ENCODE results near the gene GRAMD2B. TPM values are rescaled to one million over a fixed set of nuclear protein-coding genes. Genes with fewer than 3 reads are reported as not detected.

Gene GRAMD2B
- total and polyA plus RNA-seq, 2 of the 8 experiments (the other 6 are each of a cell fraction or from before 2014, with no cell fraction given) = 6.4 to 9.4 TPM

- no peak for TF ChIP-seq RXRA (IDR thresholded peaks at IDR 0.05; ENCODE audit: insufficient read depth, low read depth, low read length)
Observed at GRCh38 chr5:126428421-126428820, 5.2 kb downstream of the GRAMD2B start (continued).

- Histone ChIP-seq H2BK12ac (ENCODE audit: low read depth, low read length) (no peak overlapping the region), H3K23ac (ENCODE audit: insufficient read length) (no peak overlapping the region), H3K56ac (replicated peaks; ENCODE audit: insufficient read length, low read depth, low read length) (no peak overlapping the region), H4K8ac (ENCODE audit: extremely low read depth, insufficient read depth, low read length) (no peak overlapping the region), H3K9ac (replicated peaks in 1 of 4; ENCODE audit: extremely low read depth in 1 of 4, low read depth in 3 of 4, low read length in 3 of 4) (no peak overlapping the region), H3K27ac (ENCODE audit: low read depth, low read length) (no peak overlapping the region), H2BK5ac (ENCODE audit: low read depth, low read length) (no peak overlapping the region), H4K91ac (replicated peaks; ENCODE audit: insufficient read length, low read length) (no peak overlapping the region), H2BK20ac (ENCODE audit: low read length) (no peak overlapping the region), H3K18ac (ENCODE audit: extremely low read depth, low read length) (no peak overlapping the region), H3K27me3 (replicated peaks in 1 of 4; ENCODE audit: control insufficient read depth in 3 of 4, extremely low read depth in 1 of 4, insufficient read depth in 3 of 4, low read length in 3 of 4) (no peaks in the 10 kb centered on the region), H3K36me3 (ENCODE audit: control insufficient read depth in 2 of 4, insufficient read depth in 4 of 4, low read length in 3 of 4) (no peaks in the 10 kb centered on the region; a peak in 1 of 8 replicates), H3K4me3 (ENCODE audit: extremely low read depth in 1 of 4, insufficient read depth in 2 of 4, low read depth in 3 of 4, low read length in 4 of 4) (no peak overlapping the region), H3K9me3 (ENCODE audit: insufficient read depth in 2 of 2, low read depth in 1 of 2, low read length in 1 of 2) (no peaks in the 10 kb centered on the region), H3K23me2 (ENCODE audit: low read depth, low read length) (no peaks in the 10 kb centered on the region), H4K20me1 (replicated peaks in 1 of 2; ENCODE audit: control insufficient read depth in 1 of 2, insufficient read depth in 2 of 2, low read length in 2 of 2) (peaks cover 0 to 3% of the 10 kb centered on the region in 2 experiments), H2AFZ (ENCODE audit: low read length) (no peak overlapping the region), H2BK120ac (replicated peaks; ENCODE audit: low read depth, low read length) (no peak overlapping the region), H2BK15ac (ENCODE audit: low read length) (no peak overlapping the region), H4K5ac (ENCODE audit: insufficient read length, low read depth, low read length) (no peak overlapping the region), H3K4me1 (replicated peaks in 1 of 4; ENCODE audit: control insufficient read depth in 3 of 4, insufficient read depth in 4 of 4, low read length in 3 of 4) (no peaks in the 10 kb centered on the region), H3K79me1 (ENCODE audit: low read depth, low read length) (no peaks in the 10 kb centered on the region; the same call in 1 of the 2 replicates), H2AK5ac (ENCODE audit: low read depth, low read length) (no peak overlapping the region), H3K79me2 (ENCODE audit: control insufficient read depth in 1 of 2, insufficient read depth in 2 of 2, low read length in 2 of 2) (peaks cover 0 to 11% of the 10 kb centered on the region in 2 experiments; a peak in 2 of 4 replicates), H3K4me2 (ENCODE audit: insufficient read depth in 1 of 2, low read depth in 2 of 2, low read length in 2 of 2) (no peak overlapping the region), H3K14ac (ENCODE audit: insufficient read length) (no peak overlapping the region), H3K4ac (replicated peaks; ENCODE audit: insufficient read length, low read depth, low read length) (no peak overlapping the region)
- TF ChIP-seq RBBP5 (IDR thresholded peaks at IDR 0.05; ENCODE audit: borderline replicate concordance, low read depth, low read length) = no peak
- TF ChIP-seq, protein P1, sequence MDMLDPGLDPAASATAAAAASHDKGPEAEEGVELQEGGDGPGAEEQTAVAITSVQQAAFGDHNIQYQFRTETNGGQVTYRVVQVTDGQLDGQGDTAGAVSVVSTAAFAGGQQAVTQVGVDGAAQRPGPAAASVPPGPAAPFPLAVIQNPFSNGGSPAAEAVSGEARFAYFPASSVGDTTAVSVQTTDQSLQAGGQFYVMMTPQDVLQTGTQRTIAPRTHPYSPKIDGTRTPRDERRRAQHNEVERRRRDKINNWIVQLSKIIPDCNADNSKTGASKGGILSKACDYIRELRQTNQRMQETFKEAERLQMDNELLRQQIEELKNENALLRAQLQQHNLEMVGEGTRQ (IDR thresholded peaks at IDR 0.05; ENCODE audit: low read length) = no peak
- no peak for TF ChIP-seq HDAC2 (IDR thresholded peaks at IDR 0.05; ENCODE audit: borderline replicate concordance in 1 of 2, low read depth in 2 of 2, low read length in 2 of 2)
- no peak for TF ChIP-seq RNF2 (IDR thresholded peaks at IDR 0.05; ENCODE audit: borderline replicate concordance, low read depth, low read length, missing control alignments, poor library complexity, severe bottlenecking)
- TF ChIP-seq CTBP2 (IDR thresholded peaks at IDR 0.05; ENCODE audit: borderline replicate concordance, insufficient read depth, insufficient read length, low read length) = no peak
- no peak for TF ChIP-seq E2F6 (IDR thresholded peaks at IDR 0.05)
- no peak for TF ChIP-seq PHF8 (conservative IDR thresholded peaks at IDR 0.05; ENCODE audit: low read depth, low read length)
- FAIRE-seq (no peak), DNase-seq (ENCODE audit: low read depth in 1 of 2, low spot score in 2 of 2) (no peak)
- CTCF ChIA-PET (ENCODE audit: partially characterized antibody) = no interaction called here
- POLR2A ChIA-PET (ENCODE audit: partially characterized antibody) = no interaction called here
Observed at GRCh38 chr5:126430631-126431030, 7.4 kb downstream of the GRAMD2B start.

Data from H1 (cell line).